GM12864 (cell line): Measurements from ENCODE around the gene EYA2.
"Not testable (repeated sequence)": the region's sequence is repeated elsewhere in the genome, so short reads cannot be mapped to it uniquely, and the experiment has no call there.

Experiments used
- DNase-seq: peaks from one replicate; pipeline ENCODE4 v3.0.0-alpha.2; 2011; ENCODE audit warnings: low read depth
- H3K4me3 ChIP-seq: 2 replicates; pipeline ENCODE4 v1.5.1; 2011; ENCODE audit warnings: mild to moderate bottlenecking, low read depth, low read length, control low read depth
- TF ChIP-seq, protein P1 (sequence below): IDR thresholded peaks from 2 replicates; pipeline ENCODE4 v1.5.1; 2011; ENCODE audit warnings: low read depth, mild to moderate bottlenecking, moderate library complexity, low read length, control low read depth, inconsistent platforms; ENCODE audit errors: missing control alignments

EYA2 gene

DNA sequence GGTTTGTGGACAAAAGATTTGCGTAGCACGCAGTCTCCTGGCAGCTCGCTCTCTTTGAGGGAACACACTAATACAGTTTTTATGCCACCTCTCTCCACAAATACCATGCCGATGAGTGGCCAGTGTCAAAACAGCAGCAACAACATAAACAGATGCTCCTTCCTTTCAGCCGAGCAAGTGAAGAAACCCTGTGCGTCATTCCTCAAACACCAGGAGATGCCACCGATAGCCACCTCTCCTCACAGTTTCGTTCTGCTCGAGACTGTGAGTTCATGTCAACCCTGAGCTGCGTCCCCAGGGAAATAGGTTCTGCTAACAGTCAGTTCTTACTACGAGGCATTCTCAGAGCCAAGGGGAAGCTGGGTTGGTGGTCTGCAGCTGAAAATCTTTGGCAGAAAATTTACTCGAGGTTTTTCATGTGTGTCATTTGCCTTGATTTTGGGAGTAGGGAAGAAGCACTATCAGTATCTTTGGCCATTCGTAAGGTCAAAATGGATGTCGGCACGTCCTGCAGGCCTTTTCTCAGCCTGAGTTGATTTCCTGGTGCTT lies 59.9 kb downstream of the EYA2 start:
- DNase-seq: peak; percentile 25
- TF ChIP-seq, protein P1, sequence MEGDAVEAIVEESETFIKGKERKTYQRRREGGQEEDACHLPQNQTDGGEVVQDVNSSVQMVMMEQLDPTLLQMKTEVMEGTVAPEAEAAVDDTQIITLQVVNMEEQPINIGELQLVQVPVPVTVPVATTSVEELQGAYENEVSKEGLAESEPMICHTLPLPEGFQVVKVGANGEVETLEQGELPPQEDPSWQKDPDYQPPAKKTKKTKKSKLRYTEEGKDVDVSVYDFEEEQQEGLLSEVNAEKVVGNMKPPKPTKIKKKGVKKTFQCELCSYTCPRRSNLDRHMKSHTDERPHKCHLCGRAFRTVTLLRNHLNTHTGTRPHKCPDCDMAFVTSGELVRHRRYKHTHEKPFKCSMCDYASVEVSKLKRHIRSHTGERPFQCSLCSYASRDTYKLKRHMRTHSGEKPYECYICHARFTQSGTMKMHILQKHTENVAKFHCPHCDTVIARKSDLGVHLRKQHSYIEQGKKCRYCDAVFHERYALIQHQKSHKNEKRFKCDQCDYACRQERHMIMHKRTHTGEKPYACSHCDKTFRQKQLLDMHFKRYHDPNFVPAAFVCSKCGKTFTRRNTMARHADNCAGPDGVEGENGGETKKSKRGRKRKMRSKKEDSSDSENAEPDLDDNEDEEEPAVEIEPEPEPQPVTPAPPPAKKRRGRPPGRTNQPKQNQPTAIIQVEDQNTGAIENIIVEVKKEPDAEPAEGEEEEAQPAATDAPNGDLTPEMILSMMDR: no peak
- no peak overlapping the region for H3K4me3 ChIP-seq

DNA sequence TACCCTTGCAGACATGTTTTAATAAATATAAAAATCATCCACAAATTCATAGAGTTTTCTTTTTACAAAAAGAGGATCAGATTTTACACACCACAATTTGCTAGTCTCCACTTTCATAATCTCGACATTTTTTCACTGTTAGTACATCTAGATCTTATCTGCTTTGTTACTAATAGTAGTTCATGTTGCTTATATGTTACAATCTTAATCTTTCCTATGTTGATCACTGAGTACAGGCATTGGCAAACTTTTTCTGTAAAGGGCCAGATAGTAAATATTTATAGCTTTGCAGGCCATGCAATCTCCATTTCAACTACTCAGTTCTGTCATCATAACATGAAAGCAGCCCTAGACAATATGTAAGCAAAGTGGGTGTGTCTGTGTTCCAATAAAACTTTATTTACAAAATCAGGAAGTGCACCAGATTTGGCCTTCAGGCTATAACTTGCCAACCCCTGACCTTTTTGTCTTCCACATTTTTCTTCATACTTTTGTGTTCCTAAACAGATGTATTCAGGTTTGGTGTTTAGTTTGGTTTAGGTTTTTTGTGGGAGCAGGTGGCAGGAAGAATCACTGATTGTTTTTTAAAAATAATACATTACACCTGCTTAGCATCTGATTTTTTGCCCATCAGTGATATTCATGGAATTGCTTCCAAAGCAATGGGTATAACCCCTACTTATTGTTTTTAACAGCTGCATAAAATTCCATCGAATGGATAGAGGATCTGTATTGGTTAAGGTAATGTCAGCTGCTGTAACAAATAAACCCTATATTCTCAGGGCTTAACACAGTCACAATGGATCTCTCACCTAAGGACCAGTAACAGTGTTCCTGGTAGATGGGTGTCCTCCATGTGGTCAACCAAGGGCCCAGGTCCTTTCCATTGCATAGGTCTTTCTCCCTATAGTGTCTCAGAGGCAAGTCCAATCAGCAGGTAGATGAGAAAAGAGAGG lies 61.2 kb downstream of the EYA2 start:
- TF ChIP-seq, protein P1: no peak
- DNase-seq: no peak
- H3K4me3 ChIP-seq: no peak overlapping the region

DNA sequence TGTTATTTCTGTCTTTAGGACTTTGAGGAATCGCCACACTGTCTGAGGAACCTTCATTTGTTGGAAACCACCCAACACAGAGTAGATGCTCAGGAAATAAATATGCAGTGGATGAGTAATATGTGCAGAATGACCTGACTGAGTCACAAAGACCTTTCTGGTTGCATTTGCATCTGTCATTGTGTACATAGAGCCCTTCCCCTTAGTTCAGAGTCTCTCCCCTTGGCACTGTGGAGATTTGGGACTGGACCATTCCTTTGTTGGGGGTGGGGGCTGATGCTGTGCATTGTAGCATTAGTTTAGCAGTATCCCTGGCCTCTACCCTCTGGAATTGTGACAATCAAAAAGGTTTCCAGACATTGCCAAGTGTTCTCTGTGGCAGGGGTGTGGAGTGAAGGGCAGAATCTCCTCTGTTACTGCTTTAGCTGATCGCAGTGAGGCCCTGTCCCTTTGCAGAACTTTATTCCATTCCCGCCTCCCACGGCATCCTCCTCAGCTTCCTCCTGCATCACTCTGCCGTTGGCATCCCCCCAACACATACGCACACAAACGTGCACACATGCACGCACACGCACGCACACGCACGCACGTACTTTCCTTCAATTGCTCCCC lies 64.5 kb downstream of the EYA2 start:
- no peak for DNase-seq
- no peak overlapping the region for H3K4me3 ChIP-seq
- TF ChIP-seq, protein P1: no peak

DNA sequence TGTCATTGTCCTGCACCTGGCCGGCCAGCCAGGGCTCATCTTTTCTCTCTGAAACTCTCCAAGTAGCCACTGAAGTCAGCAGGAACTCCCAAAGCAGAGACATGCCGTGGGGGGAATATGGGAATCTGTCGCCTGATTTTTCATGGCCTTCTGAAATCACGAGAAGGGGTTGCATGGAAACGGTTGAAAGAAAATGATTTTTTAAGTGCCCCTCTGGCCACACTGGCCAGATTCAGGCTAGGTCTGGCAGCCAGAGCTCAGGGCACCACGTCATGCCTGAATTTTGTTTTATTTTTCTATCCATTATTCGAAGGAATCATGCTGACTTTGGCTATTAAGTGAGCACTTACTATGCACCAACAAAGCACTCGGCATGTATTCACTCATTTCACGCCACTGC lies 65.2 kb downstream of the EYA2 start:
- DNase-seq: no peak
- TF ChIP-seq, protein P1: no peak
- H3K4me3 ChIP-seq: no peak overlapping the region

DNA sequence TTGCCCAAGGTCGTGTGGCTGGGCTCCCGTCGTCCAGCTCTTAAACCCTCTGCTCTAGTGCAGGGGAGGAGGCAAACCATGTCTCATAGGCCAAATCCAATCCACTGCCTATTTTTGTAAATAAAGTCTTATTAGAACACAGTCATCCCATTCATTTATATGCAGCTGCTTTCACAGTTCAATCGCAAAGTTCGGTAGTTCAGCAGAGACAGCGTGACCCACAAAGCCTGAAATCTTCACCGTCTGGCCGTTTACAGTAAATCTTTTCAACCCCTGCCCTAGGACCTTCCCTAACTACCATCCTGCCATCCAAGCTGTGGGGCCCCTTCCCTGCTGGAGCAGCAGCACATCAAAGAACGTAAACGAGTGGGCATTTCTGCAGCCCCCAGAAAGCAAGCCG lies 65.9 kb downstream of the EYA2 start:
- no peak for DNase-seq
- no peak overlapping the region for H3K4me3 ChIP-seq
- TF ChIP-seq, protein P1: no peak

DNA sequence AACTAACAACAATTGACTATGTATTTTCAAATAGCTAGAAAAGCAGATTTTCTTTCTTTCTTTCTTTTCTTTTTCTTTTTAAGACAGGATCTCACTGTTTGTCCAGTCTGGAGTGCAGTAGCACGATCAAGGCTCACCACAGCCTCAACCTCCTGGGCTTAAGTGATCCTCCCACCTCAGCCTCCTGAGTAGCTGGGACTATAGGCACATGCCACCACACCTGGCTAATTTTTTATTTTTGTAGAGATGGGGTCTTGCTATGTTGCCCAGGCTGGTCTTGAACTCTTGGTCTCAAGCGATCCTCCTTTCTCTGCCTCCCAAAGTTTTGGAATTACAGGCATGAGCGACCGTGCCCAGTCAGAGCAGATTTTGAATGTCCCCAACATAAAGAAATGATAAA lies 67.3 kb downstream of the EYA2 start:
- H3K4me3 ChIP-seq, DNase-seq: not testable (repeated sequence)

DNA sequence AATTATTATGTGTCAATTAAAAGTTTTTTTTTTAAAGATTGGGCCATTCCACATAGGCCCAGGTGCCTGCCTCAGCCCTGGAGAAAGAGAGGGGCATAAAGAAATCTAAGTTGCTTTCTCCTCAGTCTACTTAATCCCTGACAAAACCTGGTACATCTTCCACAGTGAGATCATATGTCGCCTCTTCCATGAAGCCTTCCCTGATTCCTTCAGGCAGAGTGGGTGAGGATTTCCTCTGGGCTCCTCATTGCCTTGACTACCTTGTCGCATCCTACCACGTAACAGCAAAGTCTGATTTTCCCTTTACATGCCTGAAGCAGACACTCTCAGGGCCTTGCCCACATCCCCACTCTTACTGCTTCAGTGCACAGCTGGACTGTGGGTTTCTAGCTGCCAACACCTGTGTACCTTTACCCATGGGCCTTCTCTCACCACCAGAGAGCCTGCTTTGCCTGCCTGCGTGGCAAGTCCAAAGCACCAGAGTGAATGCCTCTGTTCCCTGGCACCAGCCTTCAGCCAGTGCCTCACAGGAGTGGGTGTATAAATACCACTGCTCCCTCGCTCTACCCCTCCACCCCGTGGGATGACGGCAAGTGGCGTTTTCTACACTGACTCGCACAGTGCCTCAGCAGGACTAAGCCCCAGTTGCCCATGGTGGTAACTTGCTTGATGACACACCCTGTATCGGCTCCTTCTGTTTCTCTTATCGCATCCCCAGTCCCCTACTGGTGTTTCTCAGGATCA lies 68.0 kb downstream of the EYA2 start:
- no peak overlapping the region for H3K4me3 ChIP-seq
- DNase-seq: no peak
- TF ChIP-seq, protein P1: no peak
